Measurements from ENCODE around the gene SET.
A peak's percentile ranks its signal among the peaks of the same experiment; 100 is the strongest.
"Not testable (repeated sequence)": the region's sequence is repeated elsewhere in the genome, so short reads cannot be mapped to it uniquely, and the experiment has no call there.

Gene SET

GRCh38 chr9:128653908-128654307 is 35.1 kb upstream of the SET start:
- DNase-seq (ENCODE audit: low read depth): no peak
- H3K4me3 ChIP-seq (ENCODE audit: low read depth, low read length): no peak overlapping the region
- TF ChIP-seq CTCF (IDR thresholded peaks at IDR 0.05; ENCODE audit: insufficient read depth, low read depth, low read length, missing control alignments): no peak

GRCh38 chr9:128654481-128654880 is 34.5 kb upstream of the SET start:
- DNase-seq (ENCODE audit: low read depth): no peak
- no peak overlapping the region for H3K4me3 ChIP-seq (ENCODE audit: low read depth, low read length)
- TF ChIP-seq CTCF (IDR thresholded peaks at IDR 0.05; ENCODE audit: insufficient read depth, low read depth, low read length, missing control alignments): no peak

- H3K4me3 ChIP-seq (ENCODE audit: low read depth, low read length): peak within 1 kb of the TSS; percentile 77
- peak; percentile 93 for DNase-seq (ENCODE audit: low read depth)
- no peak for TF ChIP-seq CTCF (IDR thresholded peaks at IDR 0.05; ENCODE audit: insufficient read depth, low read depth, low read length, missing control alignments)
These were observed 32.3 kb upstream of the SET start, which contains the start of gene DYNC2I2 for GRCh38 chr9:128656416-128657343. DYNC2I2 (minus strand) TSS chr9:128656847; CDS start chr9:128656726, 121 bp downstream.

GRCh38 chr9:128657344-128657704 is 31.7 kb upstream of the SET start:
- H3K4me3 ChIP-seq (ENCODE audit: low read depth, low read length): peak overlapping the region; percentile 77
- no peak for TF ChIP-seq CTCF (IDR thresholded peaks at IDR 0.05; ENCODE audit: insufficient read depth, low read depth, low read length, missing control alignments)

GRCh38 chr9:128657796-128658195 is 31.2 kb upstream of the SET start:
- no peak overlapping the region for H3K4me3 ChIP-seq (ENCODE audit: low read depth, low read length)
- TF ChIP-seq CTCF (IDR thresholded peaks at IDR 0.05; ENCODE audit: insufficient read depth, low read depth, low read length, missing control alignments): no peak
- no peak for DNase-seq (ENCODE audit: low read depth)

More at GRCh38 chr9:128657344-128657704, 31.7 kb upstream of the SET start:
- no peak for DNase-seq (ENCODE audit: low read depth)

GRCh38 chr9:128666481-128666941 is 22.5 kb upstream of the SET start:
- H3K4me3 ChIP-seq (ENCODE audit: low read depth, low read length); DNase-seq (ENCODE audit: low read depth): not testable (repeated sequence)

GRCh38 chr9:128669786-128670185 is 19.2 kb upstream of the SET start:
- no peak for TF ChIP-seq CTCF (IDR thresholded peaks at IDR 0.05; ENCODE audit: insufficient read depth, low read depth, low read length, missing control alignments)
- no peak for DNase-seq (ENCODE audit: low read depth)
- no peak overlapping the region for H3K4me3 ChIP-seq (ENCODE audit: low read depth, low read length)
